Pericardium fibroblast (primary cell): ENCODE data around the gene RNU11. TPM values are rescaled to one million over a fixed set of nuclear protein-coding genes. Genes with fewer than 3 reads are reported as not detected.

Source experiments
- total RNA-seq: library from RNA; depleted of rRNA; stranded (reverse); fragments of >200 nt; gene quantifications from 2 replicates; pipeline ENCODE4 v1.2.3, GENCODE V29; 2015

Gene RNU11
- not detected in 2 replicates for total RNA-seq

GRCh38 chr1:28648474-28649198, at the start of gene RNU11:
RNU11 (plus strand) TSS chr1:28648600.

DNA sequence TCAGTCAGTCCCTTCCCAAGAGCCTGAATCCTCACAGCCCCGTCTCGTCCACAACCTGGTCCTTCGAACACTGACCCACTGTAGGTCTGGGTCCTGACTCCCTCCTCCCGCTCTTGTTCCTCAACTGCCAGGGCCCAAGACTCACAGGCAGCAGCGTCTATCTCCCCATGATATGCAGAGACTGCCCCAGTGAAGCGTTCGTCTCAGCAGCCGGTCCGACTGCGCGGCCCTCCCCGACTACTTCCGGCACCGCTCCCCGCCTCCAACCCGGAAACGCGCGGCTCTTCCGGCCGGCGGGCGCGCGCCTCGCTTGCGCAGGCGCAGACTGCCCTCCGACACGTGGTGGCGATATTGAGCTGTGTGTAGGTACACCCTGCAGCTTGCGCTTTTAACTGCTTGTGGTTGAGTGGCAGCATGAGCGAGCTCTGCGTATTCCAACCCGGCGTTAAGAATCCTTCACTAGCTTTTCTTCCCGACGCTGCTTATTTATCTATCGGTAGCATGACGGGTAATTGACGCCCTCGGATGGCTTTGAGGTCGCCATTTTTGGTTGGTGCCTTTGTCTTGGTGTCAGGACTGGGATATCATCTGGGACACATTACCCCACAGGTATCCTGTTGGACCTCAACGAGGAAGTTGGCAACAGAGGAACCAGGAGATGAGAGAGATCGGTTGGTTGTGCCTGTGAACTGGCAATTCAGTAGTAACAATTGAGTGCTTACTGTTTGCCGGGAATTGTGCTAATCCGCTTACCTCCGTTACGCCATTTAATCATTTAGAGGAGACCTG, 5.4 kb upstream of the RNU11 start, which contains the start of gene TAF12:
TSS of gene TAF12 (minus strand) at position 221 of the 789 bp plus-strand sequence. CDS start 20,986 bp downstream, outside the sequence.

DNA sequence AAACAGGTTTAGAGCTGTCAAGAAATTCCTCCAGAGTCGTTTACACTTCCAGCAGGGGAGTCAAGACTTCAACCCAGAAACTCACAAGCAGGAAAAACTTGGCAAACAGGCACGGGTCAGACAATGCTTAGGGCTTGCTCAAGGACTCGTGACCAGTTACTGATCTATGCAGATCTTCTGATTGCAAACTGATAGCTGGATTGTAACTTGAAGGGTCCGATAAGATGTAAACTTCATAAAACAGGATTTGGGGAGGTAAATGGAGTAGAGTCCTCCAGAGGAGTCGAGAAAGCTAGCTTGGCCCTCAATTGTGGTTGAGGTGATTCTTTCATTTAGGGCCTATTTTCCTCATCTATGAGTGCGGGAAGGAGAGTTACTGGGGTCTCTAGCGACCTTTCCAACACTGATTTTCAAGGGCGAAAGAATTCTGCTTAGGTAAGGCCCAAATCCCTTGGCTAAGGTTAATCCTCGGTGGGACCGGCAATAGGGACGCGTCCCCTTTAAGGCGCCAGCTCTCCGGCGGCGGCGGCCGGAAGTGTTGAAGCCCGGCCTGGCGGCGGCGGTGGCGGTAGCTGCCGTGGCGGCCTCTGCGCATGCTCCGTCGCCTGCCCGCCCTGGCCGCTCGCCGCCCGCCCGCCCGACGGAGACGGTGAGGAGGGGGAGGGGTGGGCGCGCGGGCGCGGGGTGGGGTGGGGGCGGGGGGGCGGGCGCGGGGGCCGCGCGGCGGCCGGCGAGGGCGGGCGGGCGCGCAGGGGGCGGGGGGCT, 20.0 kb downstream of the RNU11 start, which contains the start of gene GMEB1:
TSS of gene GMEB1 (plus strand) at position 594 of the 765 bp plus-strand sequence. CDS start 14,829 bp downstream, outside the sequence.

Other genes with a start within 250 kb of the RNU11 start
- gene RCC1, start 142.6 kb upstream of the RNU11 start, total RNA-seq = 20.9 and 38.1 TPM in 2 replicates
- gene TRNAU1AP, start 95.5 kb upstream of the RNU11 start, total RNA-seq = 18.9 and 28.0 TPM in 2 replicates
- gene RAB42, start 56.3 kb upstream of the RNU11 start, total RNA-seq = 5.5 and 8.3 TPM in 2 replicates
- 28.8 and 34.2 TPM in 2 replicates for gene TAF12, start 5.5 kb upstream of the RNU11 start, total RNA-seq
- 4.5 and 8.5 TPM in 2 replicates for gene GMEB1, start 20.2 kb downstream of the RNU11 start, total RNA-seq
- 34.4 and 35.4 TPM in 2 replicates for gene YTHDF2, start 88.3 kb downstream of the RNU11 start, total RNA-seq
- gene OPRD1, start 163.6 kb downstream of the RNU11 start, total RNA-seq = not detected in 2 replicates